Endothelial cell of umbilical vein (primary cell): Measurements from ENCODE around the gene IDH3A. TPM values are rescaled to one million over a fixed set of nuclear protein-coding genes. Genes with fewer than 3 reads are reported as not detected.

Experiments
- BruUV-seq: library from RNA; stranded (reverse); fragments of 400-500 nt; replicated peaks from 2 replicates; lab custom pipeline; 2021; lab: Mats Ljungman, UMichigan
- CTCF ChIA-PET: fragments of 300-600, 350-600 bp; sonication (Branson Sonifier 250); formaldehyde crosslinking; loops from one replicate; lab custom pipeline; 2021; ENCODE audit warnings: antibody characterized with exemption, inconsistent platforms; lab: Charles Lee
- POLR2A ChIA-PET: fragments of 300-600, 350-600 bp; sonication (Branson Sonifier 250); formaldehyde crosslinking; loops from one replicate; lab custom pipeline; 2021; ENCODE audit warnings: antibody characterized with exemption, inconsistent platforms; lab: Charles Lee
- DNase-seq: peaks from one replicate; pipeline ENCODE4 v3.0.0-alpha.2; 2011; ENCODE audit warnings: low read depth, low spot score
- FAIRE-seq: peaks from 2 replicates; lab custom pipeline; 2011; peaks lifted over from hg19 to GRCh38; lab: Jason Lieb, UNC
- H2AFZ ChIP-seq: 2 replicates; pipeline ENCODE4 v1.6.0; 2012; ENCODE audit warnings: low read depth, low read length, control low read depth, inconsistent platforms
- H3K27ac ChIP-seq: 2 replicates; pipeline ENCODE4 v1.5.1; 2011; ENCODE audit warnings: low read depth, mild to moderate bottlenecking, control low read depth, low read length, moderate library complexity; ENCODE audit not compliant: insufficient read depth
- H3K27me3 ChIP-seq, 2 experiments: 2 replicates each; pipeline versions ENCODE4 v1.6.0 to v1.6.1; 2011; ENCODE audit warnings: low read length in 2 of 2, mixed read lengths in 1 of 2; ENCODE audit not compliant: control insufficient read depth in 2 of 2, insufficient read depth in 2 of 2
- H3K36me3 ChIP-seq, 2 experiments: 2 replicates in 1 of 2; 3 replicates in 1 of 2; pipeline ENCODE4 v1.5.1; 2011; ENCODE audit warnings: low read length in 2 of 2, mild to moderate bottlenecking in 1 of 2, moderate library complexity in 1 of 2; ENCODE audit not compliant: control insufficient read depth in 2 of 2, insufficient read depth in 2 of 2; ENCODE audit errors: extremely low read depth in 1 of 2
- H3K4me1 ChIP-seq: 3 replicates; pipeline ENCODE4 v1.5.1; 2011; ENCODE audit warnings: mild to moderate bottlenecking, low read length; ENCODE audit not compliant: control insufficient read depth, insufficient read depth; ENCODE audit errors: extremely low read depth
- H3K4me2 ChIP-seq: 2 replicates; pipeline ENCODE4 v1.6.1; 2011; ENCODE audit warnings: low read length, control low read depth, mixed read lengths; ENCODE audit not compliant: insufficient read depth
- H3K4me3 ChIP-seq, 3 experiments: fragments of 200-600 bp in 1 of 3; sonication (generic), shearing (Covaris generic) in 1 of 3; replicated peaks in 1 of 3; 2 replicates each; pipeline ENCODE4 v1.5.1; 2011 to 2016; ENCODE audit warnings: control low read depth in 3 of 3, low read length in 3 of 3, mild to moderate bottlenecking in 2 of 3, inconsistent platforms in 1 of 3, low read depth in 1 of 3, moderate library complexity in 1 of 3; ENCODE audit not compliant: insufficient read depth in 1 of 3
- H3K79me2 ChIP-seq: 2 replicates; pipeline ENCODE4 v1.6.0; 2012; ENCODE audit warnings: low read length, inconsistent platforms; ENCODE audit not compliant: control insufficient read depth, insufficient read depth
- H3K9ac ChIP-seq: replicated peaks from 2 replicates; pipeline ENCODE3; 2011; ENCODE audit warnings: low read length, control low read depth; ENCODE audit not compliant: insufficient read depth; ENCODE audit errors: extremely low read depth
- H3K9me1 ChIP-seq: replicated peaks from 3 replicates; pipeline ENCODE4 v1.6.0; 2011; ENCODE audit warnings: mild to moderate bottlenecking, low read length; ENCODE audit not compliant: control insufficient read depth, insufficient read depth; ENCODE audit errors: extremely low read depth
- H3K9me3 ChIP-seq: replicated peaks from 2 replicates; pipeline ENCODE4 v1.5.1; 2012; ENCODE audit warnings: low read length, inconsistent platforms; ENCODE audit not compliant: control insufficient read depth, insufficient read depth
- H4K20me1 ChIP-seq: replicated peaks from 2 replicates; pipeline ENCODE3; 2011; ENCODE audit warnings: mild to moderate bottlenecking, low read length; ENCODE audit not compliant: control insufficient read depth, insufficient read depth; ENCODE audit errors: extremely low read depth
- CTCF ChIP-seq, 2 donors: IDR thresholded peaks; 1 replicate in 1 of 2; 2 replicates in 1 of 2; pipeline ENCODE4 v1.5.1; 2011; ENCODE audit warnings: low read length in 2 of 2, mild to moderate bottlenecking in 2 of 2, moderate library complexity in 2 of 2, control low read depth in 1 of 2, inconsistent platforms in 1 of 2, low read depth in 1 of 2; ENCODE audit not compliant: insufficient read depth in 1 of 2; ENCODE audit errors: extremely low read depth in 1 of 2
- EZH2 ChIP-seq: IDR thresholded peaks from 2 replicates; pipeline ENCODE4 v1.6.1; 2012; ENCODE audit warnings: borderline replicate concordance, low read depth, mild to moderate bottlenecking, moderate library complexity, low read length, inconsistent platforms; ENCODE audit not compliant: severe bottlenecking
- FOS ChIP-seq: IDR thresholded peaks from 2 replicates; pipeline ENCODE4 v1.6.1; 2011; ENCODE audit warnings: mild to moderate bottlenecking, low read length, moderate library complexity, borderline replicate concordance; ENCODE audit not compliant: insufficient read depth
- GATA2 ChIP-seq: IDR thresholded peaks from 2 replicates; pipeline ENCODE4 v1.7.0; 2011; ENCODE audit warnings: low read depth, mild to moderate bottlenecking, moderate library complexity, mixed read lengths, low read length; ENCODE audit not compliant: insufficient read length, insufficient read depth
- JUN ChIP-seq: IDR thresholded peaks from 2 replicates; pipeline ENCODE4 v1.6.1; 2011; ENCODE audit warnings: borderline replicate concordance, low read depth; ENCODE audit not compliant: insufficient read length, insufficient read depth
- MAX ChIP-seq: IDR thresholded peaks from 2 replicates; pipeline ENCODE4 v1.6.1; 2011; ENCODE audit not compliant: insufficient read depth, insufficient read length
- MYC ChIP-seq: IDR thresholded peaks from one replicate; pipeline ENCODE4 v1.6.1; 2011; ENCODE audit warnings: mild to moderate bottlenecking, low read depth, low read length
- POLR2A ChIP-seq: IDR thresholded peaks from 2 replicates; pipeline ENCODE4 v1.6.1; 2012; ENCODE audit warnings: low read depth, mild to moderate bottlenecking, control low read depth, low read length
- POLR2AphosphoS5 ChIP-seq: IDR thresholded peaks from 2 replicates; pipeline ENCODE4 v1.6.1; 2012; ENCODE audit warnings: low read depth, mild to moderate bottlenecking, control low read depth, low read length, moderate library complexity; ENCODE audit not compliant: insufficient read depth
- dilution Hi-C: fragments of 300-500 bp; cut with MboI; formaldehyde crosslinking; loops from one replicate; pipeline ENCODE4 v1.15.0; 2019; ENCODE audit warnings: low sequenced_read_pairs; ENCODE audit not compliant: extremely low pct_ligation_motif_present
- intact Hi-C: fragments of 100-400 bp; cut with micrococcal nuclease; formaldehyde crosslinking; loops from one replicate; pipeline ENCODE4 v1.10.0; 2022
- polyA plus RNA-seq, 4 experiments: library from polyadenylated mRNA; depleted of rRNA in 3 of 4; stranded (reverse) in 3 of 4; unstranded in 1 of 4; fragments of >200 nt; gene quantifications; 2 replicates each; pipeline versions ENCODE4 v1.2.1 to v1.2.3, GENCODE V29; 2011 to 2012; ENCODE audit warnings: missing spikeins in 1 of 4
- total RNA-seq: library from RNA; stranded (reverse); gene quantifications from 2 replicates; pipeline ENCODE4 v1.2.3, GENCODE V29; 2021

IDH3A gene
- total and polyA plus RNA-seq, 2 donors (not counting 3 experiments of a cell fraction or from before 2014, with no cell fraction given) = 35.5 to 63.9 TPM

GRCh38 chr15:78208341-78208844 is 59.2 kb downstream of the IDH3A start:
- H3K27ac ChIP-seq = no peak overlapping the region
- H3K27me3 ChIP-seq = no peaks in the 10 kb centered on the region
- ChIA-PET POLR2A (no interaction called here), CTCF (interaction anchor here (0.9 kb wide), 1 partner anchor 13 kb away, joined by 3 read pairs; no protein-coding TSS in a partner anchor)
- no peak overlapping the region for H2AFZ ChIP-seq
- no TSS peak for BruUV-seq
- FAIRE-seq = no peak
- H3K4me3 ChIP-seq = no peak overlapping the region
- H4K20me1 ChIP-seq = no peaks in the 10 kb centered on the region
- no peaks in the 10 kb centered on the region for H3K36me3 ChIP-seq
- H3K4me2 ChIP-seq = no peak overlapping the region
- H3K9ac ChIP-seq = no peak overlapping the region
- peaks cover 5% of the 10 kb centered on the region for H3K4me1 ChIP-seq
- TF ChIP-seq JUN (no peak), FOS (no peak), MYC (no peak), GATA2 (no peak), POLR2AphosphoS5 (no peak), CTCF (IDR thresholded peaks at IDR 0.05; ENCODE audit: extremely low read depth in 1 of 2, insufficient read depth in 1 of 2, low read depth in 1 of 2, low read length in 2 of 2) (no peak), MAX (no peak), EZH2 (no peak), POLR2A (no peak)
- H3K79me2 ChIP-seq = no peaks in the 10 kb centered on the region
- intact Hi-C loops = no loop called here
- H3K9me3 ChIP-seq = no peaks in the 10 kb centered on the region
- dilution Hi-C loops = no loop called here
- DNase-seq = no peak
- H3K9me1 ChIP-seq = no peaks in the 10 kb centered on the region
